MCF 10A (cell line): Measurements from ENCODE around the gene SLC2A10. TPM values are rescaled to one million over a fixed set of nuclear protein-coding genes. Genes with fewer than 3 reads are reported as not detected.

ENCODE experiments used
- Bru-seq: library from RNA; stranded (reverse); fragments of 400-500 nt; gene quantifications from one replicate; lab custom pipeline; 2021; lab: Mats Ljungman, UMichigan
- BruChase-seq, 2 experiments: library from RNA; stranded (reverse); fragments of 400-500 nt; gene quantifications; one replicate each; lab custom pipeline; 2021; lab: Mats Ljungman, UMichigan
- BruUV-seq: library from RNA; stranded (reverse); fragments of 400-500 nt; replicated peaks from 2 replicates; lab custom pipeline; 2021; lab: Mats Ljungman, UMichigan
- CTCF ChIA-PET: fragments of 300-600 bp; sonication (Branson Sonifier 250); formaldehyde crosslinking; extraction: SDS; loops from one replicate; lab custom pipeline; 2021; ENCODE audit warnings: antibody characterized with exemption, inconsistent platforms; lab: Yijun Ruan, JAX
- POLR2A ChIA-PET: fragments of 300-600, 350-650 bp; sonication (Branson Sonifier 250); formaldehyde crosslinking; extraction: SDS; loops from one replicate; lab custom pipeline; 2020; ENCODE audit warnings: antibody characterized with exemption, inconsistent platforms; lab: Yijun Ruan, JAX
- DNase-seq: peaks from one replicate; pipeline ENCODE4 v3.0.0-alpha.2; 2018; ENCODE audit not compliant: unreplicated experiment
- H3K27ac Mint-ChIP-seq: one replicate; pipeline ENCODE4 v1.8.0; 2022; ENCODE audit warnings: mild to moderate bottlenecking, low read depth, mixed read lengths; ENCODE audit not compliant: unreplicated experiment
- H3K27me3 Mint-ChIP-seq: one replicate; pipeline ENCODE4 v1.8.0; 2022; ENCODE audit warnings: mixed read lengths; ENCODE audit not compliant: insufficient read depth, unreplicated experiment
- H3K36me3 Mint-ChIP-seq: one replicate; pipeline ENCODE4 v1.8.0; 2022; ENCODE audit warnings: mild to moderate bottlenecking, moderate library complexity, mixed read lengths; ENCODE audit not compliant: insufficient read depth, unreplicated experiment
- H3K4me1 Mint-ChIP-seq: one replicate; pipeline ENCODE4 v1.8.0; 2022; ENCODE audit warnings: mixed read lengths; ENCODE audit not compliant: insufficient read depth, unreplicated experiment
- H3K4me3 Mint-ChIP-seq: one replicate; pipeline ENCODE4 v1.8.0; 2022; ENCODE audit warnings: mild to moderate bottlenecking, moderate library complexity, mixed read lengths; ENCODE audit not compliant: unreplicated experiment
- H3K9me3 Mint-ChIP-seq: one replicate; pipeline ENCODE4 v1.8.0; 2022; ENCODE audit warnings: mixed read lengths; ENCODE audit not compliant: unreplicated experiment
- intact Hi-C: fragments of 100-400 bp; cut with micrococcal nuclease; formaldehyde crosslinking; loops from 2 replicates; pipeline ENCODE4 v1.14.1; 2022
- long read RNA-seq: library from polyadenylated mRNA; stranded (forward); transcript quantifications from one replicate; pipeline ENCODE4 v2.0.0, GENCODE V29; 2022
- total RNA-seq: library from RNA; stranded (reverse); gene quantifications from 2 replicates; pipeline ENCODE4 v1.2.3, GENCODE V29; 2022
- TF ChIP-seq, protein P1 (sequence below): fragments of 200-600 bp; IDR thresholded peaks from one replicate; pipeline ENCODE4 v1.8.0; 2022; ENCODE audit warnings: antibody characterized with exemption, mild to moderate bottlenecking; ENCODE audit not compliant: unreplicated experiment

SLC2A10 gene
- total RNA-seq (not detected in 2 replicates), Bru-seq, nascent RNA (not detected), BruChase-seq, experiment 1, labeled RNA remaining after a 6-hour chase (not detected), BruChase-seq, experiment 2, labeled RNA remaining after a 2-hour chase (not detected)
- long read RNA-seq, result 0 reads

DNA sequence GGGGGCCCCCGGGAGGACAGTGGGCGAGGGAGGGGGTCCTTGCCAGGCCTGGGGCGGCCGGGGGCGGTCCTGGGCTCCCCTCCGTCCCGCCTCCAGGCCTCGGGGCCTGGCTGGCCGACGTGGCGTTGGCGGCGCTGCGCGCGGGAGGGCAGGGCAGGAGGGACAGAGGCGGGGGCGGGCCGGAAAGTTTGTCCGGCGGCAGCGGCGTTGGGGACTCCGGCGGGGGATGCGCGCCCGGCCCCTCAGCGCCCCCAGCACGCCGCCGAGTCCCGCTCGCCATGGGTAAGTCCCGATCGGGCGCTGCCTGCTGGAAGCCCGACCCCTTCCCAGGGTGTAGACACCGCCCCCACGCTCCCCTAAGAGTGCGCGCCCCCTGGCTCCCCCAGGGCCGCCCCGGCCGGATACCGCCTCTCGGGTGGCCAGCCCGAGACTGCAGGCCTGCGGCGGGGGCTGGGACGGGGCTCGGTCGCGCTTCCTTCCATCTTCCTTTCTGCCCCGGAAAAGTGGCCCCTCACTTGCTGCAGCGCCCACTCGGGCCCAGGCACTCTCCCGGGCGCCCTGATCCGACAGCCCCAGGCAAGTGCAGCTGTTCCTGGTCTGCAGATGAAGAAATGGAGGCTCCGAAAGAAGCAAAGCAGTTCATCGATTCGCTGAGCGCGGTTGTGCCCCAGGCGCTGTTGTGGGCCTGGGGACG is at the start of gene SLC2A10:
SLC2A10 (plus strand) TSS at position 191 of the 694 bp plus-strand sequence; CDS start at position 279, 88 bp downstream.
- intact Hi-C loops, result no loop called here
- ChIA-PET POLR2A (no interaction called here), CTCF (interaction anchor here (0.7 to 1.3 kb wide), 2 partner anchors 721 to 1550 kb away, joined by 3 to 6 read pairs; no protein-coding TSS in a partner anchor)
- no peaks in the 10 kb centered on the region for H3K9me3 Mint-ChIP-seq
- no peak for DNase-seq
- peaks cover 12% of the 10 kb centered on the region for H3K27me3 Mint-ChIP-seq
- no peaks in the 10 kb centered on the region for H3K36me3 Mint-ChIP-seq
- H3K4me3 Mint-ChIP-seq, result no peak within 1 kb of the TSS
- H3K4me1 Mint-ChIP-seq, result no peaks in the 10 kb centered on the region
- TF ChIP-seq, protein P1, sequence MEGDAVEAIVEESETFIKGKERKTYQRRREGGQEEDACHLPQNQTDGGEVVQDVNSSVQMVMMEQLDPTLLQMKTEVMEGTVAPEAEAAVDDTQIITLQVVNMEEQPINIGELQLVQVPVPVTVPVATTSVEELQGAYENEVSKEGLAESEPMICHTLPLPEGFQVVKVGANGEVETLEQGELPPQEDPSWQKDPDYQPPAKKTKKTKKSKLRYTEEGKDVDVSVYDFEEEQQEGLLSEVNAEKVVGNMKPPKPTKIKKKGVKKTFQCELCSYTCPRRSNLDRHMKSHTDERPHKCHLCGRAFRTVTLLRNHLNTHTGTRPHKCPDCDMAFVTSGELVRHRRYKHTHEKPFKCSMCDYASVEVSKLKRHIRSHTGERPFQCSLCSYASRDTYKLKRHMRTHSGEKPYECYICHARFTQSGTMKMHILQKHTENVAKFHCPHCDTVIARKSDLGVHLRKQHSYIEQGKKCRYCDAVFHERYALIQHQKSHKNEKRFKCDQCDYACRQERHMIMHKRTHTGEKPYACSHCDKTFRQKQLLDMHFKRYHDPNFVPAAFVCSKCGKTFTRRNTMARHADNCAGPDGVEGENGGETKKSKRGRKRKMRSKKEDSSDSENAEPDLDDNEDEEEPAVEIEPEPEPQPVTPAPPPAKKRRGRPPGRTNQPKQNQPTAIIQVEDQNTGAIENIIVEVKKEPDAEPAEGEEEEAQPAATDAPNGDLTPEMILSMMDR, result no peak
- no peak within 1 kb of the TSS for H3K27ac Mint-ChIP-seq
- BruUV-seq, result no TSS peak

DNA sequence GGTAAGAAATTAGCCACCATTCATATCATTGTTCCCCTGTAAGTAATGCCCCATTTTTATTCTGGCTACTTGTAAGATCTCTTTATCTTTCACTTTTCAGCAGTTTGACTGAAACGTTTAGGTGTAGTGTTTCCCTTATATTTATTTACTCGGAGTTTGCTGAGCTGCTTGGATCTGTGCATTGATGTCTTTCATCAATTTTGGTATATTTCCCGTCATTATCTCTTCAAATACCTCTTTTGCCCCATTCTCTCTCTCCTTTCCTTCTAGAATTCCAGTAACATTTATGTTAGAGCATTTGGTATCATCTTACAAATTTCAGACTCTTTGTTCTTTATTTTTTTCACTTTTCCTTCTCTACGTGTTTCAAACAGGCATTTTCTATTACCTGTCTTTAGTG is 49.0 kb upstream of the SLC2A10 start:
- ChIA-PET POLR2A (no interaction called here), CTCF (interaction anchor here (0.7 kb wide), 1 partner anchor 121 kb away, joined by 4 read pairs; no protein-coding TSS in a partner anchor)
- DNase-seq, result no peak
- H3K27me3 Mint-ChIP-seq, result peaks cover 12% of the 10 kb centered on the region
- intact Hi-C loops, result no loop called here
- no peaks in the 10 kb centered on the region for H3K36me3 Mint-ChIP-seq
- H3K4me1 Mint-ChIP-seq, result no peaks in the 10 kb centered on the region
- H3K27ac Mint-ChIP-seq, result no peak overlapping the region
- H3K9me3 Mint-ChIP-seq, result peaks cover 10% of the 10 kb centered on the region
- TF ChIP-seq, protein P1, result no peak
- no peak overlapping the region for H3K4me3 Mint-ChIP-seq
- no TSS peak for BruUV-seq

DNA sequence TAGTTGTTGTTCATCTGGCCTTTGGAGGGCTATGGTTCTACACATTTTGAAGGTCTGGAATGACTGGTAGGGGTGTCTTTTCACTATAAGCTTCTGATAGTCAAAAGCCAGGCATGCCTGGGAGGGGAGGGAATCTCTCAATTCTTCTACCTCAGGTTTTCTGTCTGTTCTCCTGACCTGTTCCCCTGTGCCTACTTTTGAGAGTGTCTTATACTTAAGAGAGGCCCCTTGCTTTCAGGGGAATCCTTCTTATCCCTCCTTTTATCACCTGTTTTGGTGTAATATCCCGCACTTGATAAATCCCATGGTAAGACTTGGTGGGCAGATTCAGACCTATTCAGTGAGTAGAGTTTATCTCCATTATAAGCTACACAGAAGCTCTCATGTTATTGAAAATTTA is 47.8 kb upstream of the SLC2A10 start:
- POLR2A ChIA-PET, result interaction anchor here (0.7 kb wide), 1 partner anchor 14 kb away, joined by 3 read pairs; no protein-coding TSS in a partner anchor
- BruUV-seq, result no TSS peak
- H3K36me3 Mint-ChIP-seq, result no peaks in the 10 kb centered on the region

DNA sequence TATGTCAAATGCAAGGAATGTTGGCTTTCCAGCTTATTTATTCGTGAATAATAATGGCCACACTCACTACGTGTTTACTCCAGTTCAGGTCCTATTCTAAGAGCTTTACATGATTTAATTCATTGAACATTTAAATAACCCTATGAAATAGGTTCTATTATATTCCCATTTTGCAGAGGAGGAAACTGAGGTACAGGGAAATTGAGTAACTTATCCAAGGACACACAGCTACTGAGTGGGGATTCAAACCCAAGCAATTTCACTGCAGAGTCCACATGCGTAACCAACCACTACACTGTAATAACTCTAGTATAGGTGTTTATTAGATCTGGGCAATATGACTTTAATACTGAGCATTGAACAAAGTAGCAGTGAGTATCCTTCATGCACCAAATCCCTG is 45.9 kb upstream of the SLC2A10 start:
- ChIA-PET POLR2A (interaction anchor here (0.6 kb wide), 1 partner anchor 36 kb away, joined by 4 read pairs; no protein-coding TSS in a partner anchor), CTCF (interaction anchor here (0.6 to 0.7 kb wide), 3 partner anchors 94 to 332 kb away, joined by 3 to 5 read pairs (median 4); no protein-coding TSS in a partner anchor)
- Mint-ChIP-seq H3K36me3 (no peaks in the 10 kb centered on the region), H3K27ac (no peak overlapping the region), H3K4me3 (no peak overlapping the region), H3K27me3 (peaks cover 12% of the 10 kb centered on the region), H3K4me1 (no peaks in the 10 kb centered on the region), H3K9me3 (peaks cover 10% of the 10 kb centered on the region)
- intact Hi-C loops, result no loop called here
- BruUV-seq, result no TSS peak
- TF ChIP-seq, protein P1, result no peak
- DNase-seq, result no peak

More for the DNA sequence above, 47.8 kb upstream of the SLC2A10 start:
- CTCF ChIA-PET, result no interaction called here
- Mint-ChIP-seq H3K4me3 (no peak overlapping the region), H3K27ac (no peak overlapping the region), H3K27me3 (peaks cover 12% of the 10 kb centered on the region), H3K4me1 (no peaks in the 10 kb centered on the region), H3K9me3 (peaks cover 10% of the 10 kb centered on the region)
- DNase-seq, result no peak
- intact Hi-C loops, result no loop called here
- TF ChIP-seq, protein P1, result no peak
